ENCODE results near the gene DHRS12.

DNA sequence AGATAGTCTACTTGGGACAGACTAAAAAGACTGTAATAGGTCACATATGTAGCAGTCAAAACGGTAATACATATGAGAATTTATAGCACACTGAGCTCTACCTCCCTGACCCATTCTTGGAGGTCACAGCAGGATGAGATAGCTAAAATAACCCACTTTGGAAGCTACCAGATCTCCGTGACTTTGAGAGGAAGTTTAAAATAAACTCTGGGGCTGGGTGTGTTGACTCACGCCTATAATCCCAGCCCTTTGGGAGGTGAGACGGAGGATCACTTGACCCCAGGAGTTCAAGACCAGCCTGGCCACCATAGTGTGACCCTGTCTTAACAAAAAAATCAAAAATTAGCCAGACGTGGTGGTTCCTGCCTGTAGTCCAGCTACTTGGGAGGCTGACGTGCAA, 45.3 kb downstream of the DHRS12 start:
- no peak for TF ChIP-seq POLR2AphosphoS5 (IDR thresholded peaks at IDR 0.05; ENCODE audit: borderline replicate concordance, low read depth, low read length)
- TF ChIP-seq EZH2 (IDR thresholded peaks at IDR 0.05), result no peak
- TF ChIP-seq FOXP2 (optimal IDR thresholded peaks at IDR 0.05; ENCODE audit: control extremely low read depth, extremely low read length, insufficient read depth), result no peak

All from SK-N-MC (cell line).